ENCODE results near the gene ARL5A.

DNA sequence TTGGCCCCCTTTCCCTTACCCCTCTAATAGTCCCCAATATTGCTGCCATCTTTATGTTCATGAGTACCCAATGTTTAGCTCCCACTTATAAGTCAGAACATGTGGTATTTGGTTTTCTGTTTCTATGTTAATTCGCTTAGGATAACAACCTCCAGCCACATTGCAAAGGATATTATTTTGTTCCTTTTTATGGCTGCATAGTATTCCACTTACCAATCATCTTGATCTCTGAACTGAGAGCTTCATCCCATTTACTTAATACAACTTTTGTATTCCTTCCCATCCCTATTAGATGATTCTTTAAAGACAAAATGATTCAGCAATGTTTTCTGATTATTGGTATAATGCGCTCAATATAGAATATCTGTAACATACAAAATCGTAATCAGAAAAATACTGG is 36.7 kb downstream of the ARL5A start:
- no peak for TF ChIP-seq GATA2 (IDR thresholded peaks at IDR 0.05; ENCODE audit: low read depth, low read length)
- no peak for TF ChIP-seq GATA3 (IDR thresholded peaks at IDR 0.05; ENCODE audit: low read depth, low read length)
